ENCODE measurements around the gene ARGLU1. TPM values are rescaled to one million over a fixed set of nuclear protein-coding genes. Genes with fewer than 3 reads are reported as not detected.
A peak's percentile ranks its signal among the peaks of the same experiment; 100 is the strongest.

ARGLU1 gene
- total RNA-seq, 1 experiment from 2014 or later, result 31.8 TPM

DNA sequence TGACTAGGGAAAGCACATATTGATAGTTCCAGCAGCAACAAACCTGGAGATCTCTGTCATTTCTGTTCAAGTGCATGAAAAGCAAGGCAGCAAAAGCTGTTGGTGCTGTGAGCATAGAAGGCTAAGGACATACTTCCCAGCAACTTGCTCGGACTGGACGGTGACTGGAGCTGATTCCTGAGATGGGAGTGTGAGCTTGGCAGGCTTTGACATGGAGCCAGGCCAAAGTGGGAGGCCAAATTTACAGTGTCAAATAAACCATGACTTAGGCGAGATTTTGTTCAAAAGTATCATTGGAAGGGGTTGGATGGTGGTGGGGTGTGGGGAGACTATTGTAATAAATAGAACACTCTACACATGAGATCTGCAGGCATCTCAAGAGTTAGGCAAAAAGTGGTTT, 5.9 kb upstream of the ARGLU1 start:
- H3K27me3 ChIP-seq (ENCODE audit: low read length), result no peaks in the 10 kb centered on the region
- TF ChIP-seq, protein P1, sequence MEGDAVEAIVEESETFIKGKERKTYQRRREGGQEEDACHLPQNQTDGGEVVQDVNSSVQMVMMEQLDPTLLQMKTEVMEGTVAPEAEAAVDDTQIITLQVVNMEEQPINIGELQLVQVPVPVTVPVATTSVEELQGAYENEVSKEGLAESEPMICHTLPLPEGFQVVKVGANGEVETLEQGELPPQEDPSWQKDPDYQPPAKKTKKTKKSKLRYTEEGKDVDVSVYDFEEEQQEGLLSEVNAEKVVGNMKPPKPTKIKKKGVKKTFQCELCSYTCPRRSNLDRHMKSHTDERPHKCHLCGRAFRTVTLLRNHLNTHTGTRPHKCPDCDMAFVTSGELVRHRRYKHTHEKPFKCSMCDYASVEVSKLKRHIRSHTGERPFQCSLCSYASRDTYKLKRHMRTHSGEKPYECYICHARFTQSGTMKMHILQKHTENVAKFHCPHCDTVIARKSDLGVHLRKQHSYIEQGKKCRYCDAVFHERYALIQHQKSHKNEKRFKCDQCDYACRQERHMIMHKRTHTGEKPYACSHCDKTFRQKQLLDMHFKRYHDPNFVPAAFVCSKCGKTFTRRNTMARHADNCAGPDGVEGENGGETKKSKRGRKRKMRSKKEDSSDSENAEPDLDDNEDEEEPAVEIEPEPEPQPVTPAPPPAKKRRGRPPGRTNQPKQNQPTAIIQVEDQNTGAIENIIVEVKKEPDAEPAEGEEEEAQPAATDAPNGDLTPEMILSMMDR (conservative IDR thresholded peaks at IDR 0.05; ENCODE audit: low read depth, low read length), result no peak
- TF ChIP-seq EZH2 (IDR thresholded peaks at IDR 0.05; ENCODE audit: low read length, unreplicated experiment) (no peak), EZH2phosphoT487 (IDR thresholded peaks at IDR 0.05; ENCODE audit: borderline replicate concordance, low read length) (no peak)
- H3K4me3 ChIP-seq (ENCODE audit: low read length), result no peak overlapping the region
- no peak overlapping the region for H3K4me2 ChIP-seq (ENCODE audit: low read length)
- H3K36me3 ChIP-seq (ENCODE audit: low read depth, low read length), result no peaks in the 10 kb centered on the region
- CTCF ChIA-PET, result no interaction called here
- H3K4me1 ChIP-seq (ENCODE audit: insufficient read depth, low read length), result no peaks in the 10 kb centered on the region
- intact Hi-C loops (cut with micrococcal nuclease), result no loop called here
- POLR2A ChIA-PET (ENCODE audit: unreplicated experiment), result no interaction called here
- no peak for DNase-seq
- H3K9me2 ChIP-seq (replicated peaks; ENCODE audit: low read length), result no peaks in the 10 kb centered on the region
- no peaks in the 10 kb centered on the region for H4K20me1 ChIP-seq (ENCODE audit: low read length)
- no peak for ATAC-seq
- H3K79me2 ChIP-seq (ENCODE audit: low read length), result no peaks in the 10 kb centered on the region
- no peak overlapping the region for H3K27ac ChIP-seq (ENCODE audit: low read length)
- no peak overlapping the region for H2AFZ ChIP-seq (ENCODE audit: low read length)
- H3K9ac ChIP-seq (ENCODE audit: low read length), result no peak overlapping the region
- no peaks in the 10 kb centered on the region for H3K9me3 ChIP-seq (ENCODE audit: low read length)
- H3F3A ChIP-seq (ENCODE audit: low read length, unreplicated experiment), result no peaks in the 10 kb centered on the region
- no TSS peak for BruUV-seq (replicated peaks)

DNA sequence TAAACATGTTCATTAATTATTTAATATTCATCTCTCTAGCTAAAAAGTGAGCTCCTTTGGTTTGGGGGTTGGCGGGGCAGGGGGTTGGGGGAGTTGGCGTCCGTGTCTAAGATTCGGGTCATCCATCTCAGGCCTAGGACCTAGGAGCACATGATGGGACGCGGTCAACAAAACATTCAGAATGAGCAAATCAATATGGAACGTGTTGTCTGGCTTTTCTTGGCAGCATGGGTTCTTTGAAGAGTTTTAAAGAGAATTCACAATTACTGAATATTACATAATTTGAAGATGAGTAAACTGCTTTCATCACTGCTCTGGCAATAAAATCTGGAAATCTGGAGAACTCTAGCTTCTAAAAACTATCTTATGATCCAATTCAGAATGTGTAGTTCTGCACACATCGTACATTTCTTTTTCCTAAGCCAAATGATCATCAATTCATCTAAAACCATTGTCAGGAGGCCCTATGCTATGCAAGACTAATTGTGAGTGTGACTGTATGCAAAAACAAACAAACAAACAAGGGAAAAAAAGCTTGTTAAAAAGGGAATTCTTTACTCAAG, 5.4 kb upstream of the ARGLU1 start:
- Histone ChIP-seq H3K79me2 (ENCODE audit: low read length) (no peaks in the 10 kb centered on the region), H3K9me2 (replicated peaks; ENCODE audit: low read length) (no peaks in the 10 kb centered on the region), H4K20me1 (ENCODE audit: low read length) (no peaks in the 10 kb centered on the region), H2AFZ (ENCODE audit: low read length) (no peak overlapping the region), H3K4me1 (ENCODE audit: insufficient read depth, low read length) (peaks cover 3% of the 10 kb centered on the region; the same call in 1 of the 2 replicates), H3F3A (ENCODE audit: low read length, unreplicated experiment) (no peaks in the 10 kb centered on the region), H3K27me3 (ENCODE audit: low read length) (no peaks in the 10 kb centered on the region), H3K9me3 (ENCODE audit: low read length) (no peaks in the 10 kb centered on the region), H3K4me3 (ENCODE audit: low read length) (no peak overlapping the region), H3K27ac (ENCODE audit: low read length) (no peak overlapping the region), H3K4me2 (ENCODE audit: low read length) (no peak overlapping the region), H3K36me3 (ENCODE audit: low read depth, low read length) (no peaks in the 10 kb centered on the region), H3K9ac (ENCODE audit: low read length) (no peak overlapping the region)
- CTCF ChIA-PET, result no interaction called here
- intact Hi-C loops (cut with micrococcal nuclease), result no loop called here
- ATAC-seq (no peak), DNase-seq (no peak)
- POLR2A ChIA-PET (ENCODE audit: unreplicated experiment), result no interaction called here
- TF ChIP-seq, protein P1 (conservative IDR thresholded peaks at IDR 0.05; ENCODE audit: low read depth, low read length), result no peak
- TF ChIP-seq EZH2 (IDR thresholded peaks at IDR 0.05; ENCODE audit: low read length, unreplicated experiment) (no peak), EZH2phosphoT487 (IDR thresholded peaks at IDR 0.05; ENCODE audit: borderline replicate concordance, low read length) (no peak)
- BruUV-seq (replicated peaks), result no TSS peak

DNA sequence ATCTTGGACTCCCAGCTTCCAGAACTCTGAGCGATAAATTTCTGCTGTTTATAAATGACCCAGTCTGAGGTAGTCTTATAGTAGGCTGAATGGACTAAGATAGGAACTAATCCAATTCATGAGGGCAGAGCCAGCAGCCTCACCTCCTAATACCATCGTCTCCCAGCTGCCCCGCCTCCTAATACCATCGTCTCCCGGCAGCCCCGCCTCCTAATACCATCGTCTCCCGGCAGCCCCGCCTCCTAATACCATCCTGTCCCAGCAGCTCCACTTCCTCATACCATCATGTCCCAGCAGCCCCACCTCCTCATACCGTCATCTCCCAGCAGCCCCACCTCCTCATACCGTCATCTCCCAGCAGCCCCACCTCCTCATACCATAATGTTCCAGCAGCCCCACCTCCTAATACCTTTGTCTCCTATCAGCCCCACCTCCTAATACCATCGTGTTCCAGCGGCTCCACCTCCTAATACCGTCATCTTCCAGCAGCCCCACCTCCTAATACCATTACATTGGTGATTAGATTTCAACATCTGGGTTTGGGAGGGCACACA, 2.4 kb upstream of the ARGLU1 start:
- no peak for DNase-seq
- H3K9me3 ChIP-seq (ENCODE audit: low read length), result no peaks in the 10 kb centered on the region
- TF ChIP-seq EZH2phosphoT487 (IDR thresholded peaks at IDR 0.05; ENCODE audit: borderline replicate concordance, low read length), result no peak
- TF ChIP-seq EZH2 (IDR thresholded peaks at IDR 0.05; ENCODE audit: low read length, unreplicated experiment), result no peak
- TF ChIP-seq, protein P1 (conservative IDR thresholded peaks at IDR 0.05; ENCODE audit: low read depth, low read length), result no peak
- no peaks in the 10 kb centered on the region for H3K27me3 ChIP-seq (ENCODE audit: low read length)
- H3K27ac ChIP-seq (ENCODE audit: low read length), result no peak overlapping the region
- peak; percentile 14; the same call in 1 of the 2 replicates for ATAC-seq
- H3K36me3 ChIP-seq (ENCODE audit: low read depth, low read length), result no peaks in the 10 kb centered on the region
- H3K9me2 ChIP-seq (replicated peaks; ENCODE audit: low read length), result no peaks in the 10 kb centered on the region
- H3K4me3 ChIP-seq (ENCODE audit: low read length), result no peak overlapping the region
- intact Hi-C loops (cut with micrococcal nuclease), result no loop called here
- ChIA-PET CTCF (no interaction called here), POLR2A (ENCODE audit: unreplicated experiment) (no interaction called here)
- no peak overlapping the region for H3K9ac ChIP-seq (ENCODE audit: low read length)
- H4K20me1 ChIP-seq (ENCODE audit: low read length), result peaks cover 17% of the 10 kb centered on the region
- H2AFZ ChIP-seq (ENCODE audit: low read length), result no peak overlapping the region
- BruUV-seq (replicated peaks), result no TSS peak
- H3K4me2 ChIP-seq (ENCODE audit: low read length), result no peak overlapping the region
- H3F3A ChIP-seq (ENCODE audit: low read length, unreplicated experiment), result no peaks in the 10 kb centered on the region
- H3K79me2 ChIP-seq (ENCODE audit: low read length), result peaks cover 25% of the 10 kb centered on the region
- peaks cover 15% of the 10 kb centered on the region for H3K4me1 ChIP-seq (ENCODE audit: insufficient read depth, low read length)

Data from PC-3 (cell line).